MM.1S (cell line): ENCODE measurements around the gene IFT27.

Experiments
- DNase-seq: peaks from one replicate; pipeline ENCODE4 v3.0.0-alpha.2; 2015
- H2AFZ ChIP-seq: fragments of 300-600 bp; sonication (generic); 2 replicates; pipeline ENCODE4 v1.6.0; 2016; ENCODE audit warnings: antibody characterized with exemption, low read length
- H3F3A ChIP-seq: fragments of 300-600 bp; sonication (generic); 2 replicates; pipeline ENCODE4 v1.6.1; 2016; ENCODE audit warnings: mild to moderate bottlenecking, antibody characterized with exemption, low read length, moderate library complexity, mixed read lengths; ENCODE audit not compliant: insufficient read depth
- H3K27ac ChIP-seq: fragments of 300-600 bp; sonication (generic); 2 replicates; pipeline ENCODE4 v1.5.1; 2016; ENCODE audit warnings: mild to moderate bottlenecking, low read length
- H3K27me3 ChIP-seq: fragments of 300-600 bp; sonication (generic); replicated peaks from 2 replicates; pipeline ENCODE4 v1.6.0; 2016; ENCODE audit warnings: low read length; ENCODE audit not compliant: insufficient read depth
- H3K36me3 ChIP-seq: fragments of 300-600 bp; sonication (generic); replicated peaks from 2 replicates; pipeline ENCODE4 v1.6.1; 2016; ENCODE audit warnings: mild to moderate bottlenecking, low read length, mixed read lengths; ENCODE audit not compliant: insufficient read depth
- H3K4me1 ChIP-seq: fragments of 300-600 bp; sonication (generic); 2 replicates; pipeline ENCODE4 v1.6.1; 2016; ENCODE audit warnings: low read length, mixed read lengths
- H3K4me2 ChIP-seq: fragments of 300-600 bp; sonication (generic); 2 replicates; pipeline ENCODE4 v1.6.0; 2016; ENCODE audit warnings: low read depth, low read length
- H3K4me3 ChIP-seq: fragments of 300-600 bp; sonication (generic); 2 replicates; pipeline ENCODE4 v1.5.1; 2016; ENCODE audit warnings: low read length, mixed read lengths
- H3K79me2 ChIP-seq: fragments of 300-600 bp; sonication (generic); 2 replicates; pipeline ENCODE4 v1.6.1; 2016; ENCODE audit warnings: mixed run types, low read length, mixed read lengths
- H3K9ac ChIP-seq: fragments of 300-600 bp; sonication (generic); 2 replicates; pipeline ENCODE4 v1.6.1; 2016; ENCODE audit warnings: low read length, mixed read lengths
- H3K9me2 ChIP-seq: fragments of 300-600 bp; sonication (generic); replicated peaks from 2 replicates; pipeline ENCODE4 v1.6.1; 2016; ENCODE audit warnings: mild to moderate bottlenecking, low read length, mixed read lengths; ENCODE audit not compliant: insufficient read depth
- H3K9me3 ChIP-seq: fragments of 300-600 bp; sonication (generic); replicated peaks from 2 replicates; pipeline ENCODE4 v1.6.1; 2016; ENCODE audit warnings: mild to moderate bottlenecking, low read length, mixed read lengths; ENCODE audit not compliant: insufficient read depth
- H4K20me1 ChIP-seq: fragments of 300-600 bp; sonication (generic); 2 replicates; pipeline ENCODE4 v1.6.1; 2016; ENCODE audit warnings: mild to moderate bottlenecking, low read length, moderate library complexity, mixed read lengths; ENCODE audit not compliant: insufficient read depth
- CTCF ChIP-seq: fragments of 300-600 bp; sonication (generic); IDR thresholded peaks from 2 replicates; pipeline ENCODE4 v1.5.1; 2016; ENCODE audit warnings: antibody characterized with exemption, low read length, mixed read lengths
- EZH2 ChIP-seq: fragments of 300-600 bp; sonication (generic); optimal IDR thresholded peaks from 2 replicates; pipeline ENCODE3; 2017; ENCODE audit warnings: low read depth, mild to moderate bottlenecking, antibody characterized with exemption, low read length, mixed read lengths
- EZH2phosphoT487 ChIP-seq: fragments of 300-600 bp; sonication (generic); IDR thresholded peaks from 2 replicates; pipeline ENCODE4 v1.6.1; 2018; ENCODE audit warnings: antibody characterized with exemption, low read length

Gene IFT27

GRCh38 chr22:36737776-36738175, 38.1 kb downstream of the IFT27 start:
- Histone ChIP-seq H3K27me3 (peaks cover 86% of the 10 kb centered on the region), H3K9me3 (no peaks in the 10 kb centered on the region), H3K4me2 (no peak overlapping the region), H3K4me1 (no peaks in the 10 kb centered on the region), H3F3A (no peaks in the 10 kb centered on the region), H3K27ac (no peak overlapping the region), H2AFZ (no peak overlapping the region), H3K9me2 (no peaks in the 10 kb centered on the region), H3K4me3 (no peak overlapping the region), H3K79me2 (no peaks in the 10 kb centered on the region), H3K9ac (no peak overlapping the region), H4K20me1 (no peaks in the 10 kb centered on the region), H3K36me3 (no peaks in the 10 kb centered on the region)
- no peak for DNase-seq
- TF ChIP-seq CTCF (no peak), EZH2phosphoT487 (no peak), EZH2 (no peak)

GRCh38 chr22:36736701-36737320, 39.1 kb downstream of the IFT27 start:
- TF ChIP-seq EZH2 (no peak), CTCF (no peak), EZH2phosphoT487 (no peak)
- Histone ChIP-seq H3K79me2 (no peaks in the 10 kb centered on the region), H3K4me3 (no peak overlapping the region), H3K4me2 (no peak overlapping the region), H4K20me1 (no peaks in the 10 kb centered on the region), H2AFZ (no peak overlapping the region), H3K9me2 (no peaks in the 10 kb centered on the region), H3K27ac (no peak overlapping the region), H3F3A (no peaks in the 10 kb centered on the region), H3K9ac (no peak overlapping the region), H3K36me3 (no peaks in the 10 kb centered on the region), H3K4me1 (no peaks in the 10 kb centered on the region), H3K27me3 (peaks cover 90% of the 10 kb centered on the region), H3K9me3 (no peaks in the 10 kb centered on the region)
- DNase-seq, result no peak

GRCh38 chr22:36734171-36735058, 41.5 kb downstream of the IFT27 start:
- Histone ChIP-seq H3K4me1 (no peaks in the 10 kb centered on the region), H3K4me3 (no peak overlapping the region), H3K27ac (no peak overlapping the region), H4K20me1 (no peaks in the 10 kb centered on the region), H3K4me2 (no peak overlapping the region), H3K9me3 (no peaks in the 10 kb centered on the region), H3K27me3 (peaks cover 92% of the 10 kb centered on the region), H3K79me2 (no peaks in the 10 kb centered on the region), H3K9me2 (no peaks in the 10 kb centered on the region), H2AFZ (no peak overlapping the region), H3K36me3 (no peaks in the 10 kb centered on the region), H3F3A (no peaks in the 10 kb centered on the region), H3K9ac (no peak overlapping the region)
- TF ChIP-seq EZH2, result no peak
- no peak for TF ChIP-seq EZH2phosphoT487
- TF ChIP-seq CTCF, result no peak
- DNase-seq, result no peak
